ENCODE data around the gene CSAD. TPM values are rescaled to one million over a fixed set of nuclear protein-coding genes. Genes with fewer than 3 reads are reported as not detected.
A peak's percentile ranks its signal among the peaks of the same experiment; 100 is the strongest.
"Not testable (repeated sequence)": the region's sequence is repeated elsewhere in the genome, so short reads cannot be mapped to it uniquely, and the experiment has no call there.

The CSAD gene
- total RNA-seq, 1 donor from 2014 or later = 20.2 TPM

DNA sequence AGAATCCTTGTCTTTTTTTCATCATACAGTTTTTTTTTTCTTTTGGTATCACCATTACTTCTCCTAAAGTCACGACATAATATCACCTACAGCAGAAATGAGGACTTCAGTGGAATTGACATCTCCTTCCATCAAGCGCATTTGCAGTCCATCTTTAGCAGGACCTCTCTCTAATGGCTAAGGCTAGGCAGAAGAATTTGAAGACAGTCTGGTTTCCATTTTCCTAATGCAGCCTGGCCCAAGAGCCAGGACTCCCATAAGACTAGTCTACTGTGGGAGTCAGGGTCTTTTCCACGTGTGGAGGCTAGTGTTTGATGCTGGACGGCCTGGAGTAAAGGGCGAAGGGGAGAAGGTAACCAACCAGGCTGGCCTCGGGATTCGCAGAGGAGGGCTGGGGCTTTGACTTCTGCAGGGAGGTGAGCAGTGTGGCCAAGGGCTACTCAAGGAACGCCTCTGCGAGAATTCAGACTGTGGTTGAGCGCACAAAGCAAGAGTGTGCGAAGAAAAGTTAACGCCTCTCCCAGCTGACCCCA, 972 bp downstream of the CSAD start:
- Mint-ChIP-seq H3K4me3 (ENCODE audit: low read depth) (peak overlapping the region; percentile 84), H3K4me1 (ENCODE audit: low read depth) (peaks cover 42% of the 10 kb centered on the region), H3K27ac (peak overlapping the region; percentile 94), H3K27me3 (ENCODE audit: low read depth) (no peaks in the 10 kb centered on the region), H3K36me3 (ENCODE audit: low read depth) (peaks cover 34% of the 10 kb centered on the region), H3K9me3 (no peaks in the 10 kb centered on the region)
- intact Hi-C loops (cut with micrococcal nuclease) = loop anchor here (1.0 to 5.0 kb wide), 5 partner anchors 21 to 172 kb away; partner anchors contain the start of genes EIF4B and MYG1
- no peak for DNase-seq (ENCODE audit: low spot score)

DNA sequence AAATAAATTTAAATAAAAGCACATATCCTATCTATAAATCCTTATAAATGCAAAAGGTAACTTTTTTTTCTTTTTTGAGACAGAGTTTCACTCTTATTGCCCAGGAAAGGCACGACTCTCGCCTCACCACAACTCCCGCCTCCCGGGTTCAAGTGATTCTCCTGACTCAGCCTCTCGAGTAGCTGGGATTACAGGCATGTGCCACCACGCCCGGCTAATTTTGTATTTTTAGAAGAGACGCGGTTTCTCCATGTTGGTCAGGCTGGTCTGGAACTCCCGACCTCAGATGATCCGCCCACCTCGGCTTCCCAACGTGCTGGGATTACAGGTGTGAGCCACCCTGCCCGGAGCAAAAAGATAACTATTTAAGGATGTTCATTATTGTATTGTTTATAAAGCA, 1.9 kb downstream of the CSAD start:
- Mint-ChIP-seq H3K4me1 (ENCODE audit: low read depth) (peaks cover 39% of the 10 kb centered on the region), H3K36me3 (ENCODE audit: low read depth) (peaks cover 26% of the 10 kb centered on the region), H3K4me3 (ENCODE audit: low read depth) (peak overlapping the region; percentile 84)
- H3K27ac Mint-ChIP-seq; DNase-seq (ENCODE audit: low spot score); intact Hi-C loops (cut with micrococcal nuclease); H3K9me3 Mint-ChIP-seq; H3K27me3 Mint-ChIP-seq (ENCODE audit: low read depth): not testable (repeated sequence)

GRCh38 chr12:53177447-53177846, 3.3 kb downstream of the CSAD start:
- H3K9me3 Mint-ChIP-seq; H3K4me3 Mint-ChIP-seq (ENCODE audit: low read depth); intact Hi-C loops (cut with micrococcal nuclease); DNase-seq (ENCODE audit: low spot score); H3K27me3 Mint-ChIP-seq (ENCODE audit: low read depth); H3K27ac Mint-ChIP-seq: not testable (repeated sequence)
- H3K36me3 Mint-ChIP-seq (ENCODE audit: low read depth) = peaks cover 13% of the 10 kb centered on the region
- peaks cover 30% of the 10 kb centered on the region for H3K4me1 Mint-ChIP-seq (ENCODE audit: low read depth)

DNA sequence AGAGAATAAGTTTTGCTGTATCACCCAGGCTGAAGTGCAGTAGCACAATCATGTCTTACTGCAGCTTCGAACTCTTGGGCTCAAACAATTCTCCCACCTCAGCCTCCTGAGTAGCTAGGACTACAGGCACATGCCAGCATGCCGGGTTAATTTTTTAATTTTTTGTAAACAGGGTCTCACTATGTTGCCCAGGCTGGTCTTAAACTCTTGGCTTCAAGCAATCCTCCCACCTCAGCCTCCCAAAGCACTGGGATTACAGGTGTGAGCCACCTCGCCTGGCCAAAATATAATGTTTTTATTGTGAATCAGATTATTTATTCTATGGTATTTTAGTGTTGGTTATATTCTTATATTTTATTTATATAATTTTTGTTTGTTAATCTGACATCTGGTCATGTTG, 4.0 kb downstream of the CSAD start:
- Mint-ChIP-seq H3K27me3 (ENCODE audit: low read depth) (no peaks in the 10 kb centered on the region), H3K27ac (no peak overlapping the region)
- no peak for DNase-seq (ENCODE audit: low spot score)

DNA sequence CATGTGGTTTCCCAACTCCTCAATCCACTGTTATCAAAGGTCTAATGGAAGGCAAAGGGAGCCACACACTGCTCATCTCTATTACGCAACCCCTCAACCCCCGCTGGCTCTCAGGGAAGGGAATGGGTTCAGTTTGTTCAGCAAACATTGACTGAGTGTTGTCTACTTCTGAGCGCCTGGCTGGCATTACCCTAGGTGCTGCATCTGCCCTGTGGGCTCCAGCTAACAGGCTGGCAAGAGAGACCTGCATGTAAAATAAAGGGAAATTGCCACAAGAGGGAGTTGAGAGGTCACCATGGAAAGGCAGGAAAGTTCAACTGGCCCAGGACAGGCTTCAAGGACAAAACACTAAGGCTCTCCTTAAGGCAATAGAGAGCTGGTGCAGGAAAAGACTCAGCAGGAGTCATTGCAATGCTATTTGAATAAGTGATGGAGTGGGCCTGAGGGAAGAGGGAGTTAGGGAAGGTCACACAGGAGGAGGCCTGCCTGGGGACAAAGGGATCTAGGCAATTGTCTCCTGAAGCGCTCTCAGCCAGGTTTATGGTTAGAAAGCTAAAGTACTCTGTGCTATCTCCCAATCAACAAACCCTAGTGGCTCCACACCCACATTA, 5.7 kb downstream of the CSAD start:
- Mint-ChIP-seq H3K27ac (no peak overlapping the region), H3K9me3 (no peaks in the 10 kb centered on the region), H3K4me3 (ENCODE audit: low read depth) (no peak overlapping the region), H3K4me1 (ENCODE audit: low read depth) (peaks cover 18% of the 10 kb centered on the region), H3K36me3 (ENCODE audit: low read depth) (no peaks in the 10 kb centered on the region), H3K27me3 (ENCODE audit: low read depth) (no peaks in the 10 kb centered on the region)
- no peak for DNase-seq (ENCODE audit: low spot score)
- intact Hi-C loops (cut with micrococcal nuclease) = no loop called here

More for the DNA sequence above, 4.0 kb downstream of the CSAD start:
- peaks cover 6% of the 10 kb centered on the region for H3K36me3 Mint-ChIP-seq (ENCODE audit: low read depth)
- peaks cover 23% of the 10 kb centered on the region for H3K4me1 Mint-ChIP-seq (ENCODE audit: low read depth)
- H3K4me3 Mint-ChIP-seq (ENCODE audit: low read depth) = no peak overlapping the region
- intact Hi-C loops (cut with micrococcal nuclease) = no loop called here
- no peaks in the 10 kb centered on the region for H3K9me3 Mint-ChIP-seq

GRCh38 chr12:53173085-53173715, 7.5 kb downstream of the CSAD start:
- H3K9me3 Mint-ChIP-seq = no peaks in the 10 kb centered on the region

DNA sequence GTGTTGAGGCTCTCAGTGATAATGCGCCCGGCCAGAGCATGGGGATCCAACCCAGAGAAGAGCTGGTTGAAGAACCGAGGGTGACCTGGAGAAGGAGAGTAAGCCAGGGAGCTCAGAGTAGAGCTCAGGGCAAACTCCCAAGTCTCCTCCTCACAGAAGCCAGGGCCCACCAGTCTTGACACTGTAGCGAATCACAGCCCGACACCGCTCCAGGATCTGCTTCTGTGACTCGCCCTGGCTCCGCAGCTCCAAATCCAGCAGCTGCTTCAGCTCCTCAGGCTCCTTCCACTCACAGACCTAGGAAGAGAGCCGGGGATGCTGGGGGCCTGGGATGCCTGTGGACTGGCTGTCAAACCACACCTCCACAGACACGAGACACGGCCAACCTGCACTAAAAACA, 8.4 kb downstream of the CSAD start:
- DNase-seq (ENCODE audit: low spot score) = no peak
- Mint-ChIP-seq H3K4me1 (ENCODE audit: low read depth) (peaks cover 10% of the 10 kb centered on the region), H3K27me3 (ENCODE audit: low read depth) (no peaks in the 10 kb centered on the region)

More at GRCh38 chr12:53173085-53173715, 7.5 kb downstream of the CSAD start:
- H3K4me1 Mint-ChIP-seq (ENCODE audit: low read depth) = peaks cover 10% of the 10 kb centered on the region
- no peaks in the 10 kb centered on the region for H3K36me3 Mint-ChIP-seq (ENCODE audit: low read depth)
- H3K27ac Mint-ChIP-seq = no peak overlapping the region
- intact Hi-C loops (cut with micrococcal nuclease) = no loop called here
- H3K4me3 Mint-ChIP-seq (ENCODE audit: low read depth) = no peak overlapping the region
- no peaks in the 10 kb centered on the region for H3K27me3 Mint-ChIP-seq (ENCODE audit: low read depth)
- DNase-seq (ENCODE audit: low spot score) = no peak

GRCh38 chr12:53171725-53172329, 8.9 kb downstream of the CSAD start:
- Mint-ChIP-seq H3K27me3 (ENCODE audit: low read depth) (no peaks in the 10 kb centered on the region), H3K4me3 (ENCODE audit: low read depth) (no peak overlapping the region), H3K4me1 (ENCODE audit: low read depth) (peaks cover 10% of the 10 kb centered on the region), H3K9me3 (no peaks in the 10 kb centered on the region), H3K36me3 (ENCODE audit: low read depth) (no peaks in the 10 kb centered on the region), H3K27ac (no peak overlapping the region)
- no peak for DNase-seq (ENCODE audit: low spot score)
- intact Hi-C loops (cut with micrococcal nuclease) = no loop called here

More for the DNA sequence above, 8.4 kb downstream of the CSAD start:
- intact Hi-C loops (cut with micrococcal nuclease) = no loop called here
- H3K9me3 Mint-ChIP-seq = no peaks in the 10 kb centered on the region
- no peaks in the 10 kb centered on the region for H3K36me3 Mint-ChIP-seq (ENCODE audit: low read depth)
- no peak overlapping the region for H3K4me3 Mint-ChIP-seq (ENCODE audit: low read depth)
- H3K27ac Mint-ChIP-seq = no peak overlapping the region

DNA sequence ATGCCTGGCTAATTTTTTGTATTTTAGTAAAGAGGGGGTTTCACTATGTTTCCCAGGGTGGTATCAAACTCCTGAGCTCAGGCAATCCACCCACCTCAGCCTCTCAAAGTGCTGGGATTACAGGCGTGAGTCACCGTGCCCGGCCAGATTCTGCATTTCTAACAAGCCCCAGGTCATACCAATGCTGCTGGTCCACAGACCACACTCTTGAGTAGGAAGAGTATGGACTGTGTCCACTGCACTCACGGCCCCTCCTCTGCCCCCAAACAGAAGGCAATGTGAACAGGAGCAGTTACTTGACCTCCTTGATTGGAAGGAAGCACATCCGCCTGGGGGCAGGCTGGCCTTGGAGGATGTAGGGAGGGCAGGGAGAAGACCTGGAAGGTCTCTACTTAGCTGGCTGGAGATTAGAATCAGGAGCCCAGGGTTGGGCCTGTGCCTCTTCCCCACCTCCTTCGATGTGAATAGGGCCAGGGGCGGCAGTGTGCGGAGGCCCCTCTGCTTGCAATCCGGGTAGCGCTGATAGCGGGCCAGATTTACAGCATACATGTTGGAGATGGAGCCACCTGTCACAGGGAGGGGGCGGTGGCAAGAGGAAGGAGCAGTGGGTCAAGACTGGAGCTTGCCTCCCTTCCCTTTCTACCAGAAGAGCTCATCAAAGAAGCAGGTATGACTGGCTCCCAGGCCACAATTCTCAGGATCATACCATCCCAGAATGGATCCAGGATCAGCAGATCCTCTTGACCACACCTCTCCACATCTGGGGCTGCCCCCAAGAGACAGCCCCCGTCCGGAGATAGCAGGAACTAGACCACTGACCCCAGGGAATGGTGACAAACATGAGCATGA, 9.6 kb downstream of the CSAD start:
- Mint-ChIP-seq H3K9me3 (no peaks in the 10 kb centered on the region), H3K4me1 (ENCODE audit: low read depth) (peaks cover 10% of the 10 kb centered on the region), H3K27me3 (ENCODE audit: low read depth) (no peaks in the 10 kb centered on the region), H3K27ac (no peak overlapping the region), H3K4me3 (ENCODE audit: low read depth) (no peak overlapping the region), H3K36me3 (ENCODE audit: low read depth) (no peaks in the 10 kb centered on the region)
- no peak for DNase-seq (ENCODE audit: low spot score)
- intact Hi-C loops (cut with micrococcal nuclease) = no loop called here

DNA sequence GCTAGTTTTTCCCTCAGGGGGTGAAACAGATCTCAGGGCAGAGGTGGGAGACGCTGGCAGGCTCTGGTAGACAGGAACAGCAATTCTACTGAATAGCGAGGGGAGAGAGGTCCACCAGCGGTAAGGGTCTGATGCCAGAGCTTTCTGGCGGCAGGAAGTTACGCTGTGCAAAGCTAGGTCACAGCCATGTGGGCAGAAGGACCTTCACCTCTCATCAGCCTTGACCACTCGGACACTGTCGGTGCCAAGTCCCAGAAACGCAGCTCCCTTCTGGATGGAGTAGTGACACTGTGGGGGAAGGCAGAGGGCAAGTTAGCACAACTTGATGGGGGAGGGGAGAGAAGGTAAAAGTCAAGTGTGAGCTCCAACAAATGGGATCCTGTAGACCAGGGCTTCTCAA, 10.5 kb downstream of the CSAD start:
- Mint-ChIP-seq H3K9me3 (no peaks in the 10 kb centered on the region), H3K27me3 (ENCODE audit: low read depth) (no peaks in the 10 kb centered on the region), H3K27ac (no peak overlapping the region), H3K36me3 (ENCODE audit: low read depth) (no peaks in the 10 kb centered on the region), H3K4me1 (ENCODE audit: low read depth) (peaks cover 3% of the 10 kb centered on the region), H3K4me3 (ENCODE audit: low read depth) (no peak overlapping the region)
- intact Hi-C loops (cut with micrococcal nuclease) = no loop called here
- DNase-seq (ENCODE audit: low spot score) = no peak

- DNase-seq (ENCODE audit: low spot score) = no peak
- Mint-ChIP-seq H3K27me3 (ENCODE audit: low read depth) (no peaks in the 10 kb centered on the region), H3K36me3 (ENCODE audit: low read depth) (no peaks in the 10 kb centered on the region), H3K4me3 (ENCODE audit: low read depth) (no peak overlapping the region), H3K4me1 (ENCODE audit: low read depth) (no peaks in the 10 kb centered on the region), H3K9me3 (no peaks in the 10 kb centered on the region), H3K27ac (no peak overlapping the region)
- intact Hi-C loops (cut with micrococcal nuclease) = no loop called here
These were observed 11.1 kb downstream of the CSAD start for GRCh38 chr12:53169644-53170043.

DNA sequence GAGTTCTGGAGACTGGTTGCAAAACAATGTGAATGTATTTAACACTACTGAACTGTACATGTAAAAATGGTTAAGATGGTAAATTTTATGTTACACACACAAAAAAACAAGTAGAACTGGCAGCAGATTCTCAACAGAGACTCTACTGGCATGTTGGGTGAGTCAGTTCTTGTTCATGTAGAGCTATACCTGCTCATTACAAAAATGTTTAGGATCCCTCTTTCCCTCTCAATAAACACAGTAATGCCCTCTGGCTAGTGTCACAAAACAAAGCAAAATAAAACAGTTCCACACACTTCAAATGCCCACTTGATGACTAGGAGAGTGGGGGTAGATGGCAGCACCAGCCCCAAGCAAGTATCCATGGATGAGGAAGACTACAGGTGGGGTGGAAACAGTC, 13.9 kb downstream of the CSAD start:
- Mint-ChIP-seq H3K27me3 (ENCODE audit: low read depth) (no peaks in the 10 kb centered on the region), H3K36me3 (ENCODE audit: low read depth) (no peaks in the 10 kb centered on the region), H3K27ac (no peak overlapping the region), H3K4me1 (ENCODE audit: low read depth) (no peaks in the 10 kb centered on the region), H3K4me3 (ENCODE audit: low read depth) (no peak overlapping the region), H3K9me3 (no peaks in the 10 kb centered on the region)
- no peak for DNase-seq (ENCODE audit: low spot score)
- intact Hi-C loops (cut with micrococcal nuclease) = no loop called here

Data from activated T-helper 2 cell treated with anti-CD3 and anti-CD28 coated beads, Interferon-gamma antibody, Interleukin-2, Interleukin-4, amounts not matched to agents 10 μg/mL and 5 μg/mL and 100 μg/mL, durations not matched to agents 14 hours and 24 hours and 36 hours (primary cell).